ENCODE measurements around the gene NCAPH2.

The NCAPH2 gene

DNA sequence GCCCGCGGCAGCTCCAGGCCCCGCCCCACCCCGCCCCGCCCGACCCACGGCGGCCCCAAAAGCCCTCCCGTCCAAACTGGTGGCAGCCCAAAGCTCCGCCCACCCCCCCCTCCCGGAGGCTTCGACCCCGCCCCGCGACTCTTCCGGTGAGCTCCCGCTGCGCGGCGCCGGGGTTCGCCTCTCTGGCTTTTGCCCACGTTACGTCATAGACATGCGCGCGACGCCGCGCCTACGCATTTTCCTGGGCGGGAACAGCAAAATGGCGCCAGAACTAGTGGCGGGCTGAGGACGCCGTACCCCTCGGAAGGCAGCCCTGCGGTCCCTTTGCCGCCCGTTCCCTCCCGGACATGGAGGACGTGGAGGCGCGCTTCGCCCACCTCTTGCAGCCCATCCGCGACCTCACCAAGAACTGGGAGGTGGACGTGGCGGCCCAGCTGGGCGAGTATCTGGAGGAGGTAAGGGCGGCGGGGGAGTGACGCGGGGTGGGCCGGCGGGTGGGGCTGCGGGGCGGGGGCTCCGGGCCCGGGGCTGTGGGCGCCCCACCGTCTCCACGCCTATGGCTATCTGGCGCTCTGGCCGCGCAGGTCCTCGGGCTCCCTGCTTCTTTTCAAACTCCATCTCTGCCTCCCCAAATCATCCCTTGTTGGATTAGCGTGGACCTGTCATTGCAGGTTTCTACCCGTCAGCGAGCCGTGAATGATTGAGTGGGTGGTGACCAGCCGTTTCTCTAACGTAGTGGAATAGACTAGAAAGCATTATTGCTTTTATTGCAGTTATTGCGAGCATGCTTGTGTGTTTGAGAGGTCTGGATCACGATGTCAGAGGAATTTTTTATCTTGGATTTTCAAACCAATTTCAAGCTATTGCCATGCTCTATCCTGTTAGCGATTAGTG is at the start of gene NCAPH2:
NCAPH2 (plus strand) TSS at position 234 of the 894 bp plus-strand sequence; CDS start at position 348, 114 bp downstream.
- H3K4me3 ChIP-seq (ENCODE audit: low read depth, low read length): peak within 1 kb of the TSS; percentile 97
- no peaks in the 10 kb centered on the region for H3K9me3 ChIP-seq (ENCODE audit: severe bottlenecking)
- peak within 1 kb of the TSS; percentile 99 for H3K27ac ChIP-seq
- H3K27me3 ChIP-seq (ENCODE audit: insufficient read depth, low read depth, severe bottlenecking): no peaks in the 10 kb centered on the region
- peak; percentile 96 for DNase-seq
- TF ChIP-seq, protein P1, sequence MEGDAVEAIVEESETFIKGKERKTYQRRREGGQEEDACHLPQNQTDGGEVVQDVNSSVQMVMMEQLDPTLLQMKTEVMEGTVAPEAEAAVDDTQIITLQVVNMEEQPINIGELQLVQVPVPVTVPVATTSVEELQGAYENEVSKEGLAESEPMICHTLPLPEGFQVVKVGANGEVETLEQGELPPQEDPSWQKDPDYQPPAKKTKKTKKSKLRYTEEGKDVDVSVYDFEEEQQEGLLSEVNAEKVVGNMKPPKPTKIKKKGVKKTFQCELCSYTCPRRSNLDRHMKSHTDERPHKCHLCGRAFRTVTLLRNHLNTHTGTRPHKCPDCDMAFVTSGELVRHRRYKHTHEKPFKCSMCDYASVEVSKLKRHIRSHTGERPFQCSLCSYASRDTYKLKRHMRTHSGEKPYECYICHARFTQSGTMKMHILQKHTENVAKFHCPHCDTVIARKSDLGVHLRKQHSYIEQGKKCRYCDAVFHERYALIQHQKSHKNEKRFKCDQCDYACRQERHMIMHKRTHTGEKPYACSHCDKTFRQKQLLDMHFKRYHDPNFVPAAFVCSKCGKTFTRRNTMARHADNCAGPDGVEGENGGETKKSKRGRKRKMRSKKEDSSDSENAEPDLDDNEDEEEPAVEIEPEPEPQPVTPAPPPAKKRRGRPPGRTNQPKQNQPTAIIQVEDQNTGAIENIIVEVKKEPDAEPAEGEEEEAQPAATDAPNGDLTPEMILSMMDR (IDR thresholded peaks at IDR 0.05; ENCODE audit: low read depth, low read length): no peak
- peaks cover 52% of the 10 kb centered on the region for H3K36me3 ChIP-seq

DNA sequence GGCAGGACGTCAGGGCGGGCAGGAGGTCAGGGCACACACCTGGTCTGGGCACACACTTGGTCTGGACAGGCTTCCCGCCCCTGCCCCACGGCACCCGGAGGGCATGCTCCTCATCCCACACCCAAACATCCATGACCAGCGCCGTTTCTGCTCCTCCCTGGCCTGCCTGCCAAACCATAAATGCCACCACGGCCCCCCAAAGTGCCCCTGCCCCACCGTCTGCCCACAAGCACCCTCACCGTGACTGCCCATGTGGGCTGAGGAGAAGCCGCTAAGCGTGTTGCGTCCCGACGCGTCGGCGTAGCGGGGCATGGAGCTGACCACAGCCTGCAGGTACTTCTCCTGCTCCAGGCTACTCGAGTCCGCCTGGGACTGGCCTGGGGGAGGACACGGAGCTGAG is 49.0 kb upstream of the NCAPH2 start:
- Histone ChIP-seq H3K27ac (no peak overlapping the region), H3K36me3 (peaks cover 90% of the 10 kb centered on the region), H3K4me3 (ENCODE audit: low read depth, low read length) (no peak overlapping the region), H3K9me3 (ENCODE audit: severe bottlenecking) (no peaks in the 10 kb centered on the region), H3K27me3 (ENCODE audit: insufficient read depth, low read depth, severe bottlenecking) (no peaks in the 10 kb centered on the region)
- TF ChIP-seq, protein P1 (IDR thresholded peaks at IDR 0.05; ENCODE audit: low read depth, low read length): no peak
- no peak for DNase-seq

DNA sequence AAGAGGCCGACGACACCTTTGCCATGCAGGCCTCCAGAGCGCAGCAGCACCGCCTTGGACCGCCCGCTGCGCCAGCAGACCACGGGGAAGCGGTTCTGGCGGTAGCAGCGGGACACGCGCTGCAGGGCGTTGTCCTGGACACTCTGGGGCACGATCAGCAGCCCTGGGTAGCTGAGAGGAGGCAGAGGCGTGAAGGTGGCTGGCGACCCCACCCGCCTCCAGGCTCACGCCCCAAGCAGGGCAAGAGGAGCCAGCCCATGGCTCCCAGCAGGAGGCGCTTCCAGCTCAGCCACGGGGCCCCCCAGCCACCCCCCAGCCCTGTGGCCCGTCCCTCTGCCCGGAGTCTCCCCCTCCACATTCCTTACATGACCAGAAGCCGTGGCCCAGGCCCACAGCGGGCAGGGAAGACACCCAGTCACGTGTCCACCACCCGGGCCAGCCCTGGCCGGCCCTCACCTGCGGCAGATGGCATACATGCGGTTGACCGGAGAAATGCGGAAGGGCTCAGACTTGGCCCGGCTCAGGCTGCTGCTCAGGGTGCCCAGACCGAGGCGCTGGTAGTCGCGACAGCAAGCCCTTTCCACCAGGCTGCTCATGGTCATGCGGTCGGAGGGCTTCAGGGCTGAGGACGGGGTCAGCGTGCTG is 48.4 kb upstream of the NCAPH2 start:
- no peaks in the 10 kb centered on the region for H3K9me3 ChIP-seq (ENCODE audit: severe bottlenecking)
- TF ChIP-seq, protein P1 (IDR thresholded peaks at IDR 0.05; ENCODE audit: low read depth, low read length): peak; percentile 20; the same call in 1 of the 2 replicates
- H3K36me3 ChIP-seq: peaks cover 90% of the 10 kb centered on the region
- H3K27me3 ChIP-seq (ENCODE audit: insufficient read depth, low read depth, severe bottlenecking): no peaks in the 10 kb centered on the region
- no peak for DNase-seq
- no peak overlapping the region for H3K27ac ChIP-seq
- H3K4me3 ChIP-seq (ENCODE audit: low read depth, low read length): no peak overlapping the region

DNA sequence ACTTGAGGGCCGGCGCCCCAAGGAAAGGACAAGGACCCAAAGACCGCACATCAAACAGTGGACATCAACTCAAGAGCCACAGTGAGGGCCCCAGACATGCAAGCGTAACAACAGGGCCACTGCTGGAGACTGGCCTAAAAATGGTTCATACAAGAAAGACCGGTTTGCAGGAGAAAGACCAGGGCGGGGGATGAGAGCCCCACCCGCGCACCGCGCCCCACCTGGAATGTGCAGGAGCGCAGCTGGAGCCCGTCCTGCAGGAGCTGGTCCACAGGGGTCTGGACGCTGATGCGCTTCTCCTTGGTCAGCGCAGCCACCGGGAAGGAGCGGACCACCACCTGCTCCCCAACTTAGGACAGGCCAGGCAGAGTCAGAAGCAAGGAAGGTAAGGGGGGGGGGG is 47.1 kb upstream of the NCAPH2 start:
- no peak for DNase-seq
- TF ChIP-seq, protein P1 (IDR thresholded peaks at IDR 0.05; ENCODE audit: low read depth, low read length): no peak
- Histone ChIP-seq H3K36me3 (peaks cover 88% of the 10 kb centered on the region), H3K27me3 (ENCODE audit: insufficient read depth, low read depth, severe bottlenecking) (no peaks in the 10 kb centered on the region), H3K27ac (no peak overlapping the region), H3K9me3 (ENCODE audit: severe bottlenecking) (no peaks in the 10 kb centered on the region), H3K4me3 (ENCODE audit: low read depth, low read length) (no peak overlapping the region)

DNA sequence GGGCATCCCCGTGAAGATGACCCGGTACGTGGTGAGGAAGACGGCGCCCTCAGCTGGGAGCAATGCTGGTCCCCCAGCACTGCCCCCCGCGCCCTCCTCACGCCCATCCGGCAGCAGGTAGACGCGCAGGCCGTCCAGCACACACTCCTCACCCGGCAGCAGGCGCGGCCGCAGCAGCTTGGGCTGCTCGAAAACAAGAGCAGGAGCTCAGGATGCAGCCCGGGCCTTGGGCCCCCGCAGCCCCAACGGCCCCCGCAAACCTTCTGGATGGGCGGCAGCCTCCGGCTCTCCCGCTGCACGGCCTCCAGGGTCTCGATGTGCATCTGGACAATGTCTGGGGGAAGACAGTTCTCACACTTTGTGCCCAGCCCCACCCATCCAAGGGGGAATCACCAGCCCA is 46.5 kb upstream of the NCAPH2 start:
- H3K36me3 ChIP-seq: peaks cover 91% of the 10 kb centered on the region
- H3K4me3 ChIP-seq (ENCODE audit: low read depth, low read length): no peak overlapping the region
- H3K9me3 ChIP-seq (ENCODE audit: severe bottlenecking): no peaks in the 10 kb centered on the region
- H3K27me3 ChIP-seq (ENCODE audit: insufficient read depth, low read depth, severe bottlenecking): no peaks in the 10 kb centered on the region
- no peak overlapping the region for H3K27ac ChIP-seq
- TF ChIP-seq, protein P1 (IDR thresholded peaks at IDR 0.05; ENCODE audit: low read depth, low read length): no peak
- DNase-seq: no peak

All from WERI-Rb-1 (cell line).